ENCODE results near the gene TMC5.
"Not testable (repeated sequence)": the region's sequence is repeated elsewhere in the genome, so short reads cannot be mapped to it uniquely, and the experiment has no call there.

The TMC5 gene

GRCh38 chr16:19532601-19533000 lies 114.9 kb downstream of the TMC5 start:
- H3K27me3 Mint-ChIP-seq = no peaks in the 10 kb centered on the region
- no peaks in the 10 kb centered on the region for H3K9me3 Mint-ChIP-seq
- DNase-seq = no peak
- CTCF ChIA-PET = interaction anchor here (1.3 kb wide), 1 partner anchor 23 kb away, joined by 3 read pairs; the partner anchor contains the start of gene VPS35L
- no peak overlapping the region for H3K4me3 Mint-ChIP-seq
- no peak overlapping the region for H3K27ac Mint-ChIP-seq
- peaks cover 56% of the 10 kb centered on the region for H3K36me3 Mint-ChIP-seq
- H3K4me1 Mint-ChIP-seq = peaks cover 3% of the 10 kb centered on the region

- H3K36me3 Mint-ChIP-seq = peaks cover 53% of the 10 kb centered on the region
- CTCF ChIA-PET = interaction anchor here (0.9 to 1.2 kb wide), 2 partner anchors 9 to 38 kb away, joined by 3 read pairs; no protein-coding TSS in a partner anchor
Observed at GRCh38 chr16:19540241-19540970, 122.7 kb downstream of the TMC5 start.

GRCh38 chr16:19542138-19542821 lies 124.6 kb downstream of the TMC5 start:
- Mint-ChIP-seq H3K27me3 (no peaks in the 10 kb centered on the region), H3K4me1 (peaks cover 10% of the 10 kb centered on the region), H3K4me3 (no peak overlapping the region), H3K36me3 (peaks cover 38% of the 10 kb centered on the region), H3K27ac (no peak overlapping the region), H3K9me3 (no peaks in the 10 kb centered on the region)
- CTCF ChIA-PET = interaction anchor here (0.8 to 1.4 kb wide), 2 partner anchors 13 to 365 kb away, joined by 4 read pairs; no protein-coding TSS in a partner anchor
- no peak for DNase-seq

More at GRCh38 chr16:19540241-19540970, 122.7 kb downstream of the TMC5 start:
- DNase-seq = no peak
- H3K27me3 Mint-ChIP-seq = no peaks in the 10 kb centered on the region
- H3K9me3 Mint-ChIP-seq = no peaks in the 10 kb centered on the region
- H3K4me3 Mint-ChIP-seq = no peak overlapping the region
- H3K4me1 Mint-ChIP-seq = peaks cover 10% of the 10 kb centered on the region
- no peak overlapping the region for H3K27ac Mint-ChIP-seq

DNA sequence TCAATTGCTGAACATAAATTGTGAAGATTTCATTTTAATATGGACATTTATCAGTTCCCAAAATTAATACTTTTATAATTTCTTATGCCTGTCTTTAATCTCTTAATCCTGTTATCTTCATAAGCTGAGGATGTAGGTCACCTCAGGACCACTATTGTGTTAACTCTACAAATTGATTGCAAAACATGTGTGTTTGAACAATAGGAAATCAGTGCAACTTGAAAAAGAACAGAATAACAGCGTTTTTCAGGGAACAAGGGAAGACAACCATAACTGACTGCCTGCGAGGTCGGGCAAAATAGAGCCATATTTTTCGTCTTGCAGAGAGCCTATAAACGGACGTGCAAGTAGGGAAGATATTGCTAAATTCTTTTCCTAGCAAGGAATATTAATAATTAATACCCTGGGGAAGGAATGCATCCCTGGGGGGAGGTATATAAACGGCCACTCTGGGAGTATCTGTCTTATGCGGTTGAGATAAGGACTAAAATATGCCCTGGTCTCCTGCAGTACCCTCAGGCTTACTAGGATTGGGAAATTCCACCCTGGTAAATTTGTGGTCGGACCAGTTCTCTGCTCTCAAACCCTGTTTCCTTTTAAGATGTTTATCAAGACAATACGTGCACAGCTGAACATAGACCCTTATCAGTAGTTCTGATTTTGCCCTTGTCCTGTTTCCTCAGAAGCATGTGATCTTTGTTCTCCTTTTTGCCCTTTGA lies 125.8 kb downstream of the TMC5 start:
- H3K27ac Mint-ChIP-seq = peak overlapping the region; percentile 58
- not testable (repeated sequence) for H3K4me1 Mint-ChIP-seq, DNase-seq, H3K27me3 Mint-ChIP-seq, H3K9me3 Mint-ChIP-seq, H3K4me3 Mint-ChIP-seq
- peaks cover 42% of the 10 kb centered on the region for H3K36me3 Mint-ChIP-seq
- CTCF ChIA-PET = interaction anchor here (1.4 kb wide), 1 partner anchor 14 kb away, joined by 4 read pairs; no protein-coding TSS in a partner anchor

- CTCF ChIA-PET = no interaction called here
- Mint-ChIP-seq H3K36me3 (peaks cover 25% of the 10 kb centered on the region), H3K9me3 (no peaks in the 10 kb centered on the region), H3K27ac (no peak overlapping the region), H3K4me3 (no peak overlapping the region), H3K27me3 (no peaks in the 10 kb centered on the region), H3K4me1 (peaks cover 10% of the 10 kb centered on the region)
- no peak for DNase-seq
Observed at GRCh38 chr16:19548144-19548543, 130.5 kb downstream of the TMC5 start.
